Right lung (tissue), 10 donors: ENCODE results near the gene ZHX3. TPM values are rescaled to one million over a fixed set of nuclear protein-coding genes. Genes with fewer than 3 reads are reported as not detected.

Experiments used
- DNase-seq, 2 donors: peaks; one replicate each; pipeline ENCODE4 v3.0.0-alpha.2; 2013
- long read RNA-seq, 8 donors: transcript quantifications; one replicate each; lab custom pipeline, GENCODE V29; 2026
- polyA plus RNA-seq, 5 donors: library from polyadenylated mRNA; unstranded; fragments of 120-200 nt; gene quantifications; one replicate each; pipeline versions ENCODE4 v1.2.1 to v1.2.3, GENCODE V29; 2013; ENCODE audit warnings: inconsistent platforms in 1 of 5, low replicate concordance in 1 of 5; ENCODE audit not compliant: insufficient read length in 5 of 5, insufficient read depth in 1 of 5

The ZHX3 gene
- 10 to 100 TPM in 3 of 5 donors, 1 to 10 TPM in 2; 8.5 to 11.0 (median 10.4) TPM for polyA plus RNA-seq
- long read RNA-seq, donor 1, full-length matches to known transcripts: 1 of 1 reads
- long read RNA-seq, donor 1, partial matches to known transcripts: 0 of 1 reads
- long read RNA-seq, donor 1, other reads (novel, unspliced or antisense): 0 of 1 reads
- long read RNA-seq, donor 2, partial matches to known transcripts: 0 of 1 reads
- long read RNA-seq, donor 2, other reads (novel, unspliced or antisense): 0 of 1 reads
- long read RNA-seq, donor 3: 0 reads
- long read RNA-seq, donor 4, partial matches to known transcripts: 0 of 2 reads
- long read RNA-seq, donor 4, other reads (novel, unspliced or antisense): 0 of 2 reads
- long read RNA-seq, donor 5, partial matches to known transcripts: 0 of 3 reads
- long read RNA-seq, donor 5, other reads (novel, unspliced or antisense): 0 of 3 reads
- long read RNA-seq, donor 6, partial matches to known transcripts: 0 of 2 reads
- long read RNA-seq, donor 6, other reads (novel, unspliced or antisense): 0 of 2 reads
- long read RNA-seq, donor 7: 0 reads
- long read RNA-seq, donor 8, partial matches to known transcripts: 0 of 1 reads
- long read RNA-seq, donor 8, other reads (novel, unspliced or antisense): 0 of 1 reads

- peak; percentile 97 to 98 for DNase-seq
Measured at GRCh38 chr20:41317546-41318270, at the start of gene ZHX3. TSS of gene ZHX3 (minus strand) at chr20:41317731. CDS start at chr20:41204916, 112,815 bp downstream.

- no peak for DNase-seq
Measured at GRCh38 chr20:41367393-41367695, 49.8 kb upstream of the ZHX3 start.

- no peak for DNase-seq
Measured at GRCh38 chr20:41366546-41367392, 49.2 kb upstream of the ZHX3 start, which contains the start of gene EMILIN3. TSS of gene EMILIN3 (minus strand) at chr20:41366818. CDS start at chr20:41366634, 184 bp downstream.

GRCh38 chr20:41365777-41366545 is 48.4 kb upstream of the ZHX3 start:
- no peak for DNase-seq

- no peak for DNase-seq
Measured at GRCh38 chr20:41364967-41365765, 47.6 kb upstream of the ZHX3 start.

GRCh38 chr20:41364236-41364855 is 46.8 kb upstream of the ZHX3 start:
- no peak for DNase-seq

- DNase-seq: no peak
Measured at GRCh38 chr20:41363601-41364000, 46.1 kb upstream of the ZHX3 start.

GRCh38 chr20:41362748-41363140 is 45.2 kb upstream of the ZHX3 start:
- no peak for DNase-seq

GRCh38 chr20:41361757-41362747 is 44.5 kb upstream of the ZHX3 start:
- DNase-seq: no peak

GRCh38 chr20:41360831-41361756 is 43.6 kb upstream of the ZHX3 start:
- DNase-seq: no peak

- no peak for DNase-seq
Measured at GRCh38 chr20:41359541-41360011, 42.0 kb upstream of the ZHX3 start.

GRCh38 chr20:41358717-41359116 is 41.2 kb upstream of the ZHX3 start:
- DNase-seq: no peak

GRCh38 chr20:41358230-41358629 is 40.7 kb upstream of the ZHX3 start:
- no peak for DNase-seq

- DNase-seq: no peak
Measured at GRCh38 chr20:41357424-41358163, 40.1 kb upstream of the ZHX3 start.

GRCh38 chr20:41356951-41357350 is 39.4 kb upstream of the ZHX3 start:
- DNase-seq: no peak

GRCh38 chr20:41355598-41356203 is 38.2 kb upstream of the ZHX3 start:
- DNase-seq: no peak
